ENCODE results near the gene ELMO3. TPM values are rescaled to one million over a fixed set of nuclear protein-coding genes. Genes with fewer than 3 reads are reported as not detected.

ELMO3 gene
- total and polyA plus RNA-seq, 2 of the 13 experiments (the other 11 are each of a cell fraction or from before 2014, with no cell fraction given) = 2.6 to 4.0 TPM

GRCh38 chr16:67170949-67171649 lies 27.8 kb upstream of the ELMO3 start (continued):
- no peak for TF ChIP-seq PHF8 (CRISPR knock-in tag; IDR thresholded peaks at IDR 0.05)
- no peak for TF ChIP-seq IRX3 (CRISPR knock-in tag; IDR thresholded peaks at IDR 0.05; ENCODE audit: borderline replicate concordance, low read depth)
- TF ChIP-seq ZNF383 (CRISPR knock-in tag; IDR thresholded peaks at IDR 0.05; ENCODE audit: borderline replicate concordance) = peak; percentile 88; the same call in 1 of the 2 replicates
- peak; percentile 48; the same call in 1 of the 2 replicates for TF ChIP-seq ZNF232 (CRISPR knock-in tag; IDR thresholded peaks at IDR 0.05; ENCODE audit: borderline replicate concordance)
- TF ChIP-seq KDM4B (CRISPR knock-in tag; IDR thresholded peaks at IDR 0.05) = peak; percentile 22; the same call in 1 of the 2 replicates
- TF ChIP-seq THRA (CRISPR knock-in tag; IDR thresholded peaks at IDR 0.05; ENCODE audit: borderline replicate concordance) = 0 out of 2 replicates have a peak, but pooled peaks have one; percentile 1
- peak; percentile 75; the same call in 1 of the 2 replicates for TF ChIP-seq HMGXB3 (CRISPR knock-in tag; IDR thresholded peaks at IDR 0.05; ENCODE audit: borderline replicate concordance)
- no peak for TF ChIP-seq HDAC6 (IDR thresholded peaks at IDR 0.05; ENCODE audit: low read depth, low read length)
- TF ChIP-seq ZNF264 (CRISPR knock-in tag; IDR thresholded peaks at IDR 0.05) = 0 out of 2 replicates have a peak, but pooled peaks have one; percentile 64
- TF ChIP-seq AGO2 (optimal IDR thresholded peaks at IDR 0.05; ENCODE audit: low read depth, low read length) = no peak
- no peak for TF ChIP-seq CCDC6 (CRISPR knock-in tag; IDR thresholded peaks at IDR 0.05)
- TF ChIP-seq ZNF607 (CRISPR knock-in tag; IDR thresholded peaks at IDR 0.05; ENCODE audit: borderline replicate concordance) = peak; percentile 61; the same call in 1 of the 2 replicates
- 0 out of 2 replicates have a peak, but pooled peaks have one; percentile 10 for TF ChIP-seq ZNF784 (CRISPR knock-in tag; IDR thresholded peaks at IDR 0.05; ENCODE audit: borderline replicate concordance)
- no peak for TF ChIP-seq ZNF552 (CRISPR knock-in tag; IDR thresholded peaks at IDR 0.05; ENCODE audit: borderline replicate concordance)
- 0 out of 2 replicates have a peak, but pooled peaks have one; percentile 47 for TF ChIP-seq SKIL (CRISPR knock-in tag; IDR thresholded peaks at IDR 0.05; ENCODE audit: borderline replicate concordance)
- TF ChIP-seq TOPORS (CRISPR knock-in tag; IDR thresholded peaks at IDR 0.05) = no peak
- TF ChIP-seq CCAR2 (optimal IDR thresholded peaks at IDR 0.05; ENCODE audit: low read depth, low read length) = no peak
- 0 out of 2 replicates have a peak, but pooled peaks have one; percentile 35 for TF ChIP-seq ATF2 (CRISPR knock-in tag; IDR thresholded peaks at IDR 0.05)

All from HepG2 (cell line).